Stomach (tissue), 4 donors: ENCODE data around the gene AK6.
"Not testable (repeated sequence)": the region's sequence is repeated elsewhere in the genome, so short reads cannot be mapped to it uniquely, and the experiment has no call there.

Experiments
- EP300 ChIP-seq: sonication (generic); formaldehyde crosslinking; IDR thresholded peaks from one replicate; pipeline ENCODE4 v1.6.1; 2017; ENCODE audit warnings: antibody characterized with exemption
- POLR2A ChIP-seq, 4 donors: fragments of 450-650 bp; IDR thresholded peaks; one replicate each; pipeline ENCODE4 v1.6.1; 2016; ENCODE audit warnings: antibody characterized with exemption in 4 of 4, control low read depth in 2 of 4, mild to moderate bottlenecking in 1 of 4, moderate library complexity in 1 of 4

GRCh38 chr5:69370335-69370734 lies 1.0 kb upstream of the AK6 start:
- TF ChIP-seq EP300; POLR2A (IDR thresholded peaks at IDR 0.05): not testable (repeated sequence)
